Liver (tissue), 9 donors: ENCODE data around the gene REG1B. TPM values are rescaled to one million over a fixed set of nuclear protein-coding genes. Genes with fewer than 3 reads are reported as not detected.

ENCODE experiments used
- DNase-seq: peaks from one replicate; pipeline ENCODE4 v3.0.0-alpha.2; 2017; ENCODE audit warnings: low spot score
- H3K27ac ChIP-seq, 2 donors: one replicate each; pipeline ENCODE4 v1.7.0; 2013; ENCODE audit warnings: inconsistent platforms in 2 of 2, low read length in 2 of 2, control low read depth in 1 of 2, low read depth in 1 of 2, mild to moderate bottlenecking in 1 of 2
- H3K27me3 ChIP-seq, 4 donors: one replicate each; pipeline versions ENCODE4 v1.6.1 to v1.7.0; 2013; ENCODE audit warnings: low read length in 3 of 4, inconsistent platforms in 1 of 4, mild to moderate bottlenecking in 1 of 4, moderate library complexity in 1 of 4; ENCODE audit not compliant: control insufficient read depth in 4 of 4, insufficient read depth in 4 of 4
- H3K36me3 ChIP-seq, 4 donors: one replicate each; pipeline versions ENCODE4 v1.6.1 to v1.7.0; 2013; ENCODE audit warnings: low read length in 3 of 4, mild to moderate bottlenecking in 3 of 4, low read depth in 1 of 4, moderate library complexity in 1 of 4; ENCODE audit not compliant: control insufficient read depth in 4 of 4, insufficient read depth in 3 of 4
- H3K4me1 ChIP-seq, 4 donors: one replicate each; pipeline versions ENCODE4 v1.6.1 to v1.7.0; 2013; ENCODE audit warnings: low read length in 3 of 4, mild to moderate bottlenecking in 3 of 4, moderate library complexity in 1 of 4; ENCODE audit not compliant: control insufficient read depth in 4 of 4, insufficient read depth in 4 of 4
- H3K4me3 ChIP-seq, 3 donors: one replicate each; pipeline versions ENCODE4 v1.6.1 to v1.7.0; 2013; ENCODE audit warnings: low read length in 3 of 3, control low read depth in 1 of 3, low read depth in 1 of 3, mild to moderate bottlenecking in 1 of 3
- H3K9ac ChIP-seq, 2 donors: one replicate each; pipeline ENCODE4 v1.7.0; 2013; ENCODE audit warnings: low read length in 2 of 2, mild to moderate bottlenecking in 2 of 2, moderate library complexity in 2 of 2, control low read depth in 1 of 2, low read depth in 1 of 2
- H3K9me3 ChIP-seq, 4 donors: one replicate each; pipeline versions ENCODE4 v1.6.1 to v1.7.0; 2013; ENCODE audit warnings: low read length in 3 of 4; ENCODE audit not compliant: control insufficient read depth in 4 of 4
- EGR1 ChIP-seq, 2 donors: IDR thresholded peaks; 2 replicates each; pipeline ENCODE4 v1.6.1; 2016 to 2018; ENCODE audit warnings: antibody characterized with exemption in 2 of 2, low read depth in 2 of 2
- FOXA1 ChIP-seq: IDR thresholded peaks from 2 replicates; pipeline ENCODE4 v1.6.1; 2016; ENCODE audit warnings: antibody characterized with exemption
- FOXA2 ChIP-seq: IDR thresholded peaks from 2 replicates; pipeline ENCODE4 v1.6.1; 2016; ENCODE audit warnings: antibody characterized with exemption
- GABPA ChIP-seq, 2 donors: IDR thresholded peaks in 1 of 2; conservative IDR thresholded peaks in 1 of 2; 2 replicates each; pipeline ENCODE4 v1.6.1; 2016; ENCODE audit warnings: antibody characterized with exemption in 2 of 2, mild to moderate bottlenecking in 1 of 2, moderate library complexity in 1 of 2
- HNF4A ChIP-seq, 2 donors: conservative IDR thresholded peaks; 2 replicates each; pipeline ENCODE4 v1.6.1; 2016; ENCODE audit warnings: antibody characterized with exemption in 2 of 2, mild to moderate bottlenecking in 2 of 2
- HNF4G ChIP-seq: IDR thresholded peaks from 2 replicates; pipeline ENCODE4 v1.6.1; 2016; ENCODE audit warnings: antibody characterized with exemption
- JUND ChIP-seq, 2 donors: IDR thresholded peaks; 2 replicates each; pipeline ENCODE4 v1.6.1; 2016; ENCODE audit warnings: antibody characterized with exemption in 2 of 2
- NR2F2 ChIP-seq: IDR thresholded peaks from 2 replicates; pipeline ENCODE4 v1.6.1; 2016; ENCODE audit warnings: antibody characterized with exemption
- RAD21 ChIP-seq, 2 donors: IDR thresholded peaks; 2 replicates each; pipeline ENCODE4 v1.6.1; 2016; ENCODE audit warnings: antibody characterized with exemption in 2 of 2, mild to moderate bottlenecking in 2 of 2
- RXRA ChIP-seq, 2 donors: IDR thresholded peaks; 2 replicates each; pipeline ENCODE4 v1.6.1; 2017 to 2018; ENCODE audit warnings: antibody characterized with exemption in 2 of 2, mild to moderate bottlenecking in 1 of 2
- SP1 ChIP-seq: IDR thresholded peaks from 2 replicates; pipeline ENCODE4 v1.6.1; 2018; ENCODE audit warnings: antibody characterized with exemption, mild to moderate bottlenecking
- TAF1 ChIP-seq: conservative IDR thresholded peaks from 2 replicates; pipeline ENCODE4 v1.6.1; 2016; ENCODE audit warnings: antibody characterized with exemption, mild to moderate bottlenecking
- YY1 ChIP-seq: IDR thresholded peaks from 2 replicates; pipeline ENCODE4 v1.6.1; 2016; ENCODE audit warnings: antibody characterized with exemption, mild to moderate bottlenecking
- WGBS: extraction: QIAGEN DNeasy Blood & Tissue Kit; methylation state at CpG from one replicate; pipeline ENCODE4 v1.1.7; 2013; 5-methylcytosine and 5-hydroxymethylcytosine counted together
- polyA plus RNA-seq, 2 donors: library from polyadenylated mRNA; stranded (reverse) in 1 of 2; unstranded in 1 of 2; fragments of 200-250 nt in 1 of 2; fragments of >200 nt in 1 of 2; fragmentation: Nextera tagmentation in 1 of 2; extraction: Ambion mirVana in 1 of 2; gene quantifications; one replicate each; pipeline versions ENCODE4 v1.2.1 to v1.2.3, GENCODE V29; 2013 to 2015
- total RNA-seq, 2 donors: library from RNA; depleted of rRNA; stranded (reverse); fragments of >200 nt; gene quantifications; one replicate each; pipeline ENCODE4 v1.2.3, GENCODE V29; 2014
- TF ChIP-seq, protein P1 (sequence below): IDR thresholded peaks from 2 replicates; pipeline ENCODE4 v1.6.1; 2016; ENCODE audit warnings: antibody characterized with exemption
- TF ChIP-seq, protein P2 (sequence below): IDR thresholded peaks from 2 replicates; pipeline ENCODE4 v1.6.1; 2016; ENCODE audit warnings: antibody characterized with exemption, mild to moderate bottlenecking
- TF ChIP-seq, protein P3 (sequence below): IDR thresholded peaks from 2 replicates; pipeline ENCODE4 v1.6.1; 2016; ENCODE audit warnings: antibody characterized with exemption
- TF ChIP-seq, protein P4 (sequence below): IDR thresholded peaks from 2 replicates; pipeline ENCODE4 v1.6.1; 2016; ENCODE audit warnings: antibody characterized with exemption
- TF ChIP-seq, protein P5 (sequence below): fragments of 150-350 bp; IDR thresholded peaks from 2 replicates; pipeline ENCODE4 v1.5.1; 2017; ENCODE audit warnings: improper control_type of control experiment, low read depth, low read length; ENCODE audit not compliant: missing input control
- donor health status: healthy.
- donor health status: healthy.
- donor health status: healthy.
- donor health status: healthy.
- donor health status: healthy.

Gene REG1B
- total and polyA plus RNA-seq, 4 donors, result 0.18 TPM; not detected in 3

DNA sequence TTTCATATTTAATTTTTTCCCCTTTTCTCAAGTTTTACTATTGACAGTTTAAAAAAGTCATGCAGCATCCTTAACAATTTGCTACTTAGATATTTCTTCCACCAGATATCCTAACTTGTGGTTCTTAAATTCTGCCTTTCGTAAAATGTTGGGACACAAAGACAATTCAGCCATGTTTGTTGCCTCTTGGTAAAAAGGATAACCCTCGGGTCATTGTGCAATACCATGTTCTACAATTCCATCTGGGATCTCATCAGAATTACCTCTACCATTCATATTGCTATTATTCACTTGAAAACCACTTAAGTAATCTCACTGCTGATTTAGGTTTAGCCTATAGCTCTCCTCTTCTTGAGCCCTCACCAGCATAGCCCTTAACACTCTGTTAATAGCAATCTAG is 13.2 kb upstream of the REG1B start:
- 65% methylated on average over 2 of the region's 2 CpGs for WGBS
- no peak overlapping the region for H3K9ac ChIP-seq
- H3K36me3 ChIP-seq, result no peaks in the 10 kb centered on the region
- H3K4me1 ChIP-seq, result no peaks in the 10 kb centered on the region
- H3K4me3 ChIP-seq, result no peak overlapping the region
- TF ChIP-seq SP1, result no peak
- TF ChIP-seq GABPA (IDR thresholded peaks at IDR 0.05 in 1 of 2, conservative IDR thresholded peaks at IDR 0.05 in 1 of 2), result no peak
- TF ChIP-seq RAD21 (IDR thresholded peaks at IDR 0.05), result no peak
- TF ChIP-seq, protein P1, sequence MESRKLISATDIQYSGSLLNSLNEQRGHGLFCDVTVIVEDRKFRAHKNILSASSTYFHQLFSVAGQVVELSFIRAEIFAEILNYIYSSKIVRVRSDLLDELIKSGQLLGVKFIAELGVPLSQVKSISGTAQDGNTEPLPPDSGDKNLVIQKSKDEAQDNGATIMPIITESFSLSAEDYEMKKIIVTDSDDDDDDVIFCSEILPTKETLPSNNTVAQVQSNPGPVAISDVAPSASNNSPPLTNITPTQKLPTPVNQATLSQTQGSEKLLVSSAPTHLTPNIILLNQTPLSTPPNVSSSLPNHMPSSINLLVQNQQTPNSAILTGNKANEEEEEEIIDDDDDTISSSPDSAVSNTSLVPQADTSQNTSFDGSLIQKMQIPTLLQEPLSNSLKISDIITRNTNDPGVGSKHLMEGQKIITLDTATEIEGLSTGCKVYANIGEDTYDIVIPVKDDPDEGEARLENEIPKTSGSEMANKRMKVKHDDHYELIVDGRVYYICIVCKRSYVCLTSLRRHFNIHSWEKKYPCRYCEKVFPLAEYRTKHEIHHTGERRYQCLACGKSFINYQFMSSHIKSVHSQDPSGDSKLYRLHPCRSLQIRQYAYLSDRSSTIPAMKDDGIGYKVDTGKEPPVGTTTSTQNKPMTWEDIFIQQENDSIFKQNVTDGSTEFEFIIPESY, result no peak
- TF ChIP-seq HNF4A (conservative IDR thresholded peaks at IDR 0.05), result no peak
- TF ChIP-seq, protein P2, sequence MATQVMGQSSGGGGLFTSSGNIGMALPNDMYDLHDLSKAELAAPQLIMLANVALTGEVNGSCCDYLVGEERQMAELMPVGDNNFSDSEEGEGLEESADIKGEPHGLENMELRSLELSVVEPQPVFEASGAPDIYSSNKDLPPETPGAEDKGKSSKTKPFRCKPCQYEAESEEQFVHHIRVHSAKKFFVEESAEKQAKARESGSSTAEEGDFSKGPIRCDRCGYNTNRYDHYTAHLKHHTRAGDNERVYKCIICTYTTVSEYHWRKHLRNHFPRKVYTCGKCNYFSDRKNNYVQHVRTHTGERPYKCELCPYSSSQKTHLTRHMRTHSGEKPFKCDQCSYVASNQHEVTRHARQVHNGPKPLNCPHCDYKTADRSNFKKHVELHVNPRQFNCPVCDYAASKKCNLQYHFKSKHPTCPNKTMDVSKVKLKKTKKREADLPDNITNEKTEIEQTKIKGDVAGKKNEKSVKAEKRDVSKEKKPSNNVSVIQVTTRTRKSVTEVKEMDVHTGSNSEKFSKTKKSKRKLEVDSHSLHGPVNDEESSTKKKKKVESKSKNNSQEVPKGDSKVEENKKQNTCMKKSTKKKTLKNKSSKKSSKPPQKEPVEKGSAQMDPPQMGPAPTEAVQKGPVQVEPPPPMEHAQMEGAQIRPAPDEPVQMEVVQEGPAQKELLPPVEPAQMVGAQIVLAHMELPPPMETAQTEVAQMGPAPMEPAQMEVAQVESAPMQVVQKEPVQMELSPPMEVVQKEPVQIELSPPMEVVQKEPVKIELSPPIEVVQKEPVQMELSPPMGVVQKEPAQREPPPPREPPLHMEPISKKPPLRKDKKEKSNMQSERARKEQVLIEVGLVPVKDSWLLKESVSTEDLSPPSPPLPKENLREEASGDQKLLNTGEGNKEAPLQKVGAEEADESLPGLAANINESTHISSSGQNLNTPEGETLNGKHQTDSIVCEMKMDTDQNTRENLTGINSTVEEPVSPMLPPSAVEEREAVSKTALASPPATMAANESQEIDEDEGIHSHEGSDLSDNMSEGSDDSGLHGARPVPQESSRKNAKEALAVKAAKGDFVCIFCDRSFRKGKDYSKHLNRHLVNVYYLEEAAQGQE, result no peak
- TF ChIP-seq, protein P3, sequence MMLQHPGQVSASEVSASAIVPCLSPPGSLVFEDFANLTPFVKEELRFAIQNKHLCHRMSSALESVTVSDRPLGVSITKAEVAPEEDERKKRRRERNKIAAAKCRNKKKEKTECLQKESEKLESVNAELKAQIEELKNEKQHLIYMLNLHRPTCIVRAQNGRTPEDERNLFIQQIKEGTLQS, result no peak
- no peak for TF ChIP-seq YY1
- TF ChIP-seq EGR1 (IDR thresholded peaks at IDR 0.05; ENCODE audit: low read depth in 2 of 2), result no peak
- TF ChIP-seq, protein P4, sequence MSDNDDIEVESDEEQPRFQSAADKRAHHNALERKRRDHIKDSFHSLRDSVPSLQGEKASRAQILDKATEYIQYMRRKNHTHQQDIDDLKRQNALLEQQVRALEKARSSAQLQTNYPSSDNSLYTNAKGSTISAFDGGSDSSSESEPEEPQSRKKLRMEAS, result no peak
- TF ChIP-seq HNF4G, result no peak
- no peak for TF ChIP-seq FOXA1
- no peak for TF ChIP-seq TAF1
- H3K9me3 ChIP-seq, result peaks cover 0 to 13% (median 1%) of the 10 kb centered on the region in 4 donors
- DNase-seq, result no peak
- no peak overlapping the region for H3K27ac ChIP-seq
- peaks cover 0 to 3% (median 0%) of the 10 kb centered on the region in 4 donors for H3K27me3 ChIP-seq

DNA sequence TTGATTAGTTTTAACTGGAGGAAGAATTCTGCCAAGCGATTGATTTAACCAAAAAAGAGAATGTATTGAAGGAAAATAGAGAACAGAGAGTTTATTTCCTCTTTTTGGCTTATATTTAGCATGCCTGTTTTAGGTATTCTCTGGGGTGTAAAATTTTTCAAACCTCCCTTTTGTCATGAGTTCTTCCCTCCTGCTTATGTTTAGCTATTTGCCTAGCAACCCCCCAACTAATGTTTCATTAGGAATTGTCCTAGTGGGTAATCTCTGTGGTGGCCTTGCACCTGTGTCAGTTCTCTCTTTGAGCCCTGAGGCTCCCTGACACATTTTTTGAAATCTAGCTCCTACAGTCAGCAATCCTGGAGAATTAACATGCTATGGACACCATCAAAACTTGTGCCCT is 12.5 kb upstream of the REG1B start:
- H3K27ac ChIP-seq, result no peak overlapping the region
- H3K4me3 ChIP-seq, result no peak overlapping the region
- peaks cover 0 to 3% (median 0%) of the 10 kb centered on the region in 4 donors for H3K27me3 ChIP-seq
- peaks cover 0 to 13% (median 1%) of the 10 kb centered on the region in 4 donors for H3K9me3 ChIP-seq
- 75% methylated on average over 1 of the region's 1 CpG for WGBS
- no peak for TF ChIP-seq EGR1 (IDR thresholded peaks at IDR 0.05; ENCODE audit: low read depth in 2 of 2)
- no peak for TF ChIP-seq HNF4A (conservative IDR thresholded peaks at IDR 0.05)
- no peak for TF ChIP-seq JUND (IDR thresholded peaks at IDR 0.05)
- TF ChIP-seq HNF4G, result no peak
- no peak for TF ChIP-seq TAF1
- TF ChIP-seq SP1, result no peak
- TF ChIP-seq, protein P2, result no peak
- TF ChIP-seq, protein P4, result no peak
- TF ChIP-seq RXRA (IDR thresholded peaks at IDR 0.05), result no peak
- no peak for TF ChIP-seq FOXA2
- no peak for TF ChIP-seq NR2F2
- no peak for TF ChIP-seq YY1
- TF ChIP-seq RAD21 (IDR thresholded peaks at IDR 0.05), result no peak
- TF ChIP-seq, protein P5, sequence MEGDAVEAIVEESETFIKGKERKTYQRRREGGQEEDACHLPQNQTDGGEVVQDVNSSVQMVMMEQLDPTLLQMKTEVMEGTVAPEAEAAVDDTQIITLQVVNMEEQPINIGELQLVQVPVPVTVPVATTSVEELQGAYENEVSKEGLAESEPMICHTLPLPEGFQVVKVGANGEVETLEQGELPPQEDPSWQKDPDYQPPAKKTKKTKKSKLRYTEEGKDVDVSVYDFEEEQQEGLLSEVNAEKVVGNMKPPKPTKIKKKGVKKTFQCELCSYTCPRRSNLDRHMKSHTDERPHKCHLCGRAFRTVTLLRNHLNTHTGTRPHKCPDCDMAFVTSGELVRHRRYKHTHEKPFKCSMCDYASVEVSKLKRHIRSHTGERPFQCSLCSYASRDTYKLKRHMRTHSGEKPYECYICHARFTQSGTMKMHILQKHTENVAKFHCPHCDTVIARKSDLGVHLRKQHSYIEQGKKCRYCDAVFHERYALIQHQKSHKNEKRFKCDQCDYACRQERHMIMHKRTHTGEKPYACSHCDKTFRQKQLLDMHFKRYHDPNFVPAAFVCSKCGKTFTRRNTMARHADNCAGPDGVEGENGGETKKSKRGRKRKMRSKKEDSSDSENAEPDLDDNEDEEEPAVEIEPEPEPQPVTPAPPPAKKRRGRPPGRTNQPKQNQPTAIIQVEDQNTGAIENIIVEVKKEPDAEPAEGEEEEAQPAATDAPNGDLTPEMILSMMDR, result no peak
- TF ChIP-seq, protein P3, result no peak
- no peak for TF ChIP-seq GABPA (IDR thresholded peaks at IDR 0.05 in 1 of 2, conservative IDR thresholded peaks at IDR 0.05 in 1 of 2)
- H3K9ac ChIP-seq, result no peak overlapping the region
- no peaks in the 10 kb centered on the region for H3K36me3 ChIP-seq
- no peaks in the 10 kb centered on the region for H3K4me1 ChIP-seq
- no peak for DNase-seq
